HepG2 (cell line): ENCODE results near the gene EMILIN3. TPM values are rescaled to one million over a fixed set of nuclear protein-coding genes. Genes with fewer than 3 reads are reported as not detected.

Experiments
- KDM5A ChIP-seq: fragments of 200-600 bp; sonication (generic); IDR thresholded peaks from 2 replicates; pipeline ENCODE4 v1.7.0; 2018; ENCODE audit warnings: antibody characterized with exemption, mild to moderate bottlenecking, low read length, borderline replicate concordance
- NFIB ChIP-seq: sonication (generic); formaldehyde crosslinking; IDR thresholded peaks from 2 replicates; pipeline ENCODE4 v1.9.0; 2021; ENCODE audit warnings: missing genetic modification reagents, mild to moderate bottlenecking, borderline replicate concordance
- RBFOX2 ChIP-seq: fragments of 200-400 bp; formaldehyde crosslinking; IDR thresholded peaks from 2 replicates; pipeline ENCODE4 v1.6.1; 2017; ENCODE audit warnings: low read depth, mild to moderate bottlenecking, low read length
- SMARCE1 ChIP-seq: fragments of 450-650 bp; IDR thresholded peaks from 2 replicates; pipeline ENCODE4 v1.6.1; 2017; ENCODE audit warnings: borderline replicate concordance
- ZBTB7B ChIP-seq: sonication (generic); formaldehyde crosslinking; IDR thresholded peaks from 2 replicates; pipeline ENCODE4 v1.4.0; 2020; ENCODE audit warnings: missing genetic modification reagents
- ZFP36 ChIP-seq: fragments of 150-350 bp; IDR thresholded peaks from 2 replicates; pipeline ENCODE4 v1.6.1; 2018; ENCODE audit warnings: borderline replicate concordance, low read length, low read depth; ENCODE audit not compliant: partially characterized antibody
- ZNF432 ChIP-seq: sonication (generic); formaldehyde crosslinking; IDR thresholded peaks from 2 replicates; pipeline ENCODE4 v1.5.0; 2020; ENCODE audit warnings: missing genetic modification reagents, mild to moderate bottlenecking, borderline replicate concordance
- ZSCAN21 ChIP-seq: sonication (generic); formaldehyde crosslinking; IDR thresholded peaks from 2 replicates; pipeline ENCODE4 v1.8.0; 2022; ENCODE audit warnings: mild to moderate bottlenecking, missing genetic modification reagents, moderate library complexity, borderline replicate concordance
- polyA plus RNA-seq, 8 experiments: library from polyadenylated mRNA; depleted of rRNA in 3 of 8; stranded (reverse) in 7 of 8; unstranded in 1 of 8; fragments of >200 nt; fragmentation: Illumina TruSeq in 4 of 8; extraction: Trizol in 4 of 8; gene quantifications; 2 replicates each; pipeline versions ENCODE4 v1.2.1 to v1.2.3, GENCODE V29; 2011 to 2016; ENCODE audit warnings: low read depth in 4 of 8, missing spikeins in 1 of 8, mixed read lengths in 1 of 8; ENCODE audit not compliant: insufficient read depth in 1 of 8
- total RNA-seq, 5 experiments: library from RNA; depleted of rRNA; stranded (reverse); fragments of >200 nt; fragmentation: Illumina TruSeq; extraction: Trizol; gene quantifications; 2 replicates each; pipeline ENCODE4 v1.2.3, GENCODE V29; 2016; ENCODE audit warnings: low read depth in 1 of 5
- TF ChIP-seq, protein P1 (sequence below): sonication (generic); formaldehyde crosslinking; IDR thresholded peaks from 2 replicates; pipeline ENCODE4 v1.4.0; 2020; ENCODE audit warnings: missing genetic modification reagents, borderline replicate concordance
- TF ChIP-seq, protein P2 (sequence below): sonication (generic); formaldehyde crosslinking; IDR thresholded peaks from 2 replicates; pipeline ENCODE4 v1.5.0; 2020; ENCODE audit warnings: mild to moderate bottlenecking, missing genetic modification reagents
- TF ChIP-seq, protein P3 (sequence below): sonication (generic); formaldehyde crosslinking; IDR thresholded peaks from 2 replicates; pipeline ENCODE4 v1.5.0; 2020; ENCODE audit warnings: mild to moderate bottlenecking, missing genetic modification reagents, borderline replicate concordance
- TF ChIP-seq, protein P4 (sequence below): sonication (generic); formaldehyde crosslinking; IDR thresholded peaks from 2 replicates; pipeline ENCODE4 v1.4.0; 2020; ENCODE audit warnings: mild to moderate bottlenecking, missing genetic modification reagents, borderline replicate concordance

EMILIN3 gene
- total and polyA plus RNA-seq, 2 of the 13 experiments (the other 11 are each of a cell fraction or from before 2014, with no cell fraction given) = 0.25 to 0.29 TPM

DNA sequence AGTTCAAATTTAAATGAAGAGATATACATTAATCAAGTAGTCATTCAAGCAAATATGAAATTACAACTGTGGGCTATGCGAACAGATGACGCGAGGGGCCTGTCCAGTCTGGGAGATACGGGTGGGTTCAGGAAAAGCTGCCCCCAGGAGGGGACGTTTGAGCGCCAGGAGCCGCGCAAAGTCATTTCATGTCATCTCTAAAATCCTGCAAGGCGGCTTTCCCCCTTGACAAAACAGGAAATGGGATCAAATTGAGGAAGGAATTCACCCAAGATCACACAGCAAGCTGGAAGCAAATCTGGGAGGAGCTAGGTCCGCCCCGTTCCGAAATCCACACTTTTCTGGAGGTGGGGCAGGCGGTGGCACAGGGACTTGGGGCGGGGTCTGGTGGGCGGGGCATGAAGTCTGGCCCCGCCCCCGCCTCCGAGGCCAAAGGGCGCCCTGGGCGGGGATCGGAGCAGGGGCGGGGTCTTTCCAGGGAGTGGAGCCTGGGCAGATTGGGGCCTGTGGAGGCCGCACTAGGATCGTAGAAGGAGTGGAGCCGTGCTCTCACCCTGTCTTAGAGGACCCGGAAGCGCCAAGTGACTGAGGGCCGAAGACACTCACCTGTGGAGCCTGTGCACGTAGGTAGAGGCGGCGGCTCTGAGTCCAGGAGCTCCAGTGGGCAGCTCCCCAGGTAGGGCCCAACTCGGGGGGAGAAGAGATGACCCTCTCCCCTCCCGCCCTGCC is 26.1 kb downstream of the EMILIN3 start, which contains the start of gene LPIN3 (continued):
- TF ChIP-seq, protein P1, sequence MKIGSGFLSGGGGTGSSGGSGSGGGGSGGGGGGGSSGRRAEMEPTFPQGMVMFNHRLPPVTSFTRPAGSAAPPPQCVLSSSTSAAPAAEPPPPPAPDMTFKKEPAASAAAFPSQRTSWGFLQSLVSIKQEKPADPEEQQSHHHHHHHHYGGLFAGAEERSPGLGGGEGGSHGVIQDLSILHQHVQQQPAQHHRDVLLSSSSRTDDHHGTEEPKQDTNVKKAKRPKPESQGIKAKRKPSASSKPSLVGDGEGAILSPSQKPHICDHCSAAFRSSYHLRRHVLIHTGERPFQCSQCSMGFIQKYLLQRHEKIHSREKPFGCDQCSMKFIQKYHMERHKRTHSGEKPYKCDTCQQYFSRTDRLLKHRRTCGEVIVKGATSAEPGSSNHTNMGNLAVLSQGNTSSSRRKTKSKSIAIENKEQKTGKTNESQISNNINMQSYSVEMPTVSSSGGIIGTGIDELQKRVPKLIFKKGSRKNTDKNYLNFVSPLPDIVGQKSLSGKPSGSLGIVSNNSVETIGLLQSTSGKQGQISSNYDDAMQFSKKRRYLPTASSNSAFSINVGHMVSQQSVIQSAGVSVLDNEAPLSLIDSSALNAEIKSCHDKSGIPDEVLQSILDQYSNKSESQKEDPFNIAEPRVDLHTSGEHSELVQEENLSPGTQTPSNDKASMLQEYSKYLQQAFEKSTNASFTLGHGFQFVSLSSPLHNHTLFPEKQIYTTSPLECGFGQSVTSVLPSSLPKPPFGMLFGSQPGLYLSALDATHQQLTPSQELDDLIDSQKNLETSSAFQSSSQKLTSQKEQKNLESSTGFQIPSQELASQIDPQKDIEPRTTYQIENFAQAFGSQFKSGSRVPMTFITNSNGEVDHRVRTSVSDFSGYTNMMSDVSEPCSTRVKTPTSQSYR = no peak; the same call in 1 of the 2 replicates
- TF ChIP-seq, protein P2, sequence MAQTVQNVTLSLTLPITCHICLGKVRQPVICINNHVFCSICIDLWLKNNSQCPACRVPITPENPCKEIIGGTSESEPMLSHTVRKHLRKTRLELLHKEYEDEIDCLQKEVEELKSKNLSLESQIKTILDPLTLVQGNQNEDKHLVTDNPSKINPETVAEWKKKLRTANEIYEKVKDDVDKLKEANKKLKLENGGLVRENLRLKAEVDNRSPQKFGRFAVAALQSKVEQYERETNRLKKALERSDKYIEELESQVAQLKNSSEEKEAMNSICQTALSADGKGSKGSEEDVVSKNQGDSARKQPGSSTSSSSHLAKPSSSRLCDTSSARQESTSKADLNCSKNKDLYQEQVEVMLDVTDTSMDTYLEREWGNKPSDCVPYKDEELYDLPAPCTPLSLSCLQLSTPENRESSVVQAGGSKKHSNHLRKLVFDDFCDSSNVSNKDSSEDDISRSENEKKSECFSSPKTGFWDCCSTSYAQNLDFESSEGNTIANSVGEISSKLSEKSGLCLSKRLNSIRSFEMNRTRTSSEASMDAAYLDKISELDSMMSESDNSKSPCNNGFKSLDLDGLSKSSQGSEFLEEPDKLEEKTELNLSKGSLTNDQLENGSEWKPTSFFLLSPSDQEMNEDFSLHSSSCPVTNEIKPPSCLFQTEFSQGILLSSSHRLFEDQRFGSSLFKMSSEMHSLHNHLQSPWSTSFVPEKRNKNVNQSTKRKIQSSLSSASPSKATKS = no peak
- TF ChIP-seq, protein P3, sequence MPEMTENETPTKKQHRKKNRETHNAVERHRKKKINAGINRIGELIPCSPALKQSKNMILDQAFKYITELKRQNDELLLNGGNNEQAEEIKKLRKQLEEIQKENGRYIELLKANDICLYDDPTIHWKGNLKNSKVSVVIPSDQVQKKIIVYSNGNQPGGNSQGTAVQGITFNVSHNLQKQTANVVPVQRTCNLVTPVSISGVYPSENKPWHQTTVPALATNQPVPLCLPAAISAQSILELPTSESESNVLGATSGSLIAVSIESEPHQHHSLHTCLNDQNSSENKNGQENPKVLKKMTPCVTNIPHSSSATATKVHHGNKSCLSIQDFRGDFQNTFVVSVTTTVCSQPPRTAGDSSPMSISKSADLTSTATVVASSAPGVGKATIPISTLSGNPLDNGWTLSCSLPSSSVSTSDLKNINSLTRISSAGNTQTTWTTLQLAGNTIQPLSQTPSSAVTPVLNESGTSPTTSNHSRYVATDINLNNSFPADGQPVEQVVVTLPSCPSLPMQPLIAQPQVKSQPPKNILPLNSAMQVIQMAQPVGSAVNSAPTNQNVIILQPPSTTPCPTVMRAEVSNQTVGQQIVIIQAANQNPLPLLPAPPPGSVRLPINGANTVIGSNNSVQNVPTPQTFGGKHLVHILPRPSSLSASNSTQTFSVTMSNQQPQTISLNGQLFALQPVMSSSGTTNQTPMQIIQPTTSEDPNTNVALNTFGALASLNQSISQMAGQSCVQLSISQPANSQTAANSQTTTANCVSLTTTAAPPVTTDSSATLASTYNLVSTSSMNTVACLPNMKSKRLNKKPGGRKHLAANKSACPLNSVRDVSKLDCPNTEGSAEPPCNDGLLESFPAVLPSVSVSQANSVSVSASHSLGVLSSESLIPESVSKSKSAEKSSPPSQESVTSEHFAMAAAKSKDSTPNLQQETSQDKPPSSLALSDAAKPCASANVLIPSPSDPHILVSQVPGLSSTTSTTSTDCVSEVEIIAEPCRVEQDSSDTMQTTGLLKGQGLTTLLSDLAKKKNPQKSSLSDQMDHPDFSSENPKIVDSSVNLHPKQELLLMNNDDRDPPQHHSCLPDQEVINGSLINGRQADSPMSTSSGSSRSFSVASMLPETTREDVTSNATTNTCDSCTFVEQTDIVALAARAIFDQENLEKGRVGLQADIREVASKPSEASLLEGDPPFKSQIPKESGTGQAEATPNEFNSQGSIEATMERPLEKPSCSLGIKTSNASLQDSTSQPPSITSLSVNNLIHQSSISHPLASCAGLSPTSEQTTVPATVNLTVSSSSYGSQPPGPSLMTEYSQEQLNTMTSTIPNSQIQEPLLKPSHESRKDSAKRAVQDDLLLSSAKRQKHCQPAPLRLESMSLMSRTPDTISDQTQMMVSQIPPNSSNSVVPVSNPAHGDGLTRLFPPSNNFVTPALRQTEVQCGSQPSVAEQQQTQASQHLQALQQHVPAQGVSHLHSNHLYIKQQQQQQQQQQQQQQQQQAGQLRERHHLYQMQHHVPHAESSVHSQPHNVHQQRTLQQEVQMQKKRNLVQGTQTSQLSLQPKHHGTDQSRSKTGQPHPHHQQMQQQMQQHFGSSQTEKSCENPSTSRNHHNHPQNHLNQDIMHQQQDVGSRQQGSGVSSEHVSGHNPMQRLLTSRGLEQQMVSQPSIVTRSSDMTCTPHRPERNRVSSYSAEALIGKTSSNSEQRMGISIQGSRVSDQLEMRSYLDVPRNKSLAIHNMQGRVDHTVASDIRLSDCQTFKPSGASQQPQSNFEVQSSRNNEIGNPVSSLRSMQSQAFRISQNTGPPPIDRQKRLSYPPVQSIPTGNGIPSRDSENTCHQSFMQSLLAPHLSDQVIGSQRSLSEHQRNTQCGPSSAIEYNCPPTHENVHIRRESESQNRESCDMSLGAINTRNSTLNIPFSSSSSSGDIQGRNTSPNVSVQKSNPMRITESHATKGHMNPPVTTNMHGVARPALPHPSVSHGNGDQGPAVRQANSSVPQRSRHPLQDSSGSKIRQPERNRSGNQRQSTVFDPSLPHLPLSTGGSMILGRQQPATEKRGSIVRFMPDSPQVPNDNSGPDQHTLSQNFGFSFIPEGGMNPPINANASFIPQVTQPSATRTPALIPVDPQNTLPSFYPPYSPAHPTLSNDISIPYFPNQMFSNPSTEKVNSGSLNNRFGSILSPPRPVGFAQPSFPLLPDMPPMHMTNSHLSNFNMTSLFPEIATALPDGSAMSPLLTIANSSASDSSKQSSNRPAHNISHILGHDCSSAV (CRISPR knock-in tag) = no peak
- no peak for TF ChIP-seq ZFP36
- no peak for TF ChIP-seq SMARCE1
- TF ChIP-seq ZNF432 (CRISPR knock-in tag) = no peak
- TF ChIP-seq RBFOX2 = peak; percentile 73
- TF ChIP-seq KDM5A = peak; percentile 86
- no peak for TF ChIP-seq ZSCAN21 (CRISPR knock-in tag)
- TF ChIP-seq ZBTB7B (CRISPR knock-in tag) = no peak
- TF ChIP-seq, protein P4, sequence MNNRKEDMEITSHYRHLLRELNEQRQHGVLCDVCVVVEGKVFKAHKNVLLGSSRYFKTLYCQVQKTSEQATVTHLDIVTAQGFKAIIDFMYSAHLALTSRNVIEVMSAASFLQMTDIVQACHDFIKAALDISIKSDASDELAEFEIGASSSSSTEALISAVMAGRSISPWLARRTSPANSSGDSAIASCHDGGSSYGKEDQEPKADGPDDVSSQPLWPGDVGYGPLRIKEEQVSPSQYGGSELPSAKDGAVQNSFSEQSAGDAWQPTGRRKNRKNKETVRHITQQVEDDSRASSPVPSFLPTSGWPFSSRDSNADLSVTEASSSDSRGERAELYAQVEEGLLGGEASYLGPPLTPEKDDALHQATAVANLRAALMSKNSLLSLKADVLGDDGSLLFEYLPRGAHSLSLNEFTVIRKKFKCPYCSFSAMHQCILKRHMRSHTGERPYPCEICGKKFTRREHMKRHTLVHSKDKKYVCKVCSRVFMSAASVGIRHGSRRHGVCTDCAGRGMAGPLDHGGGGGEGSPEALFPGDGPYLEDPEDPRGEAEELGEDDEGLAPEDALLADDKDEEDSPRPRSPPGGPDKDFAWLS = no peak
- TF ChIP-seq NFIB (CRISPR knock-in tag) = no peak
